ENCODE data around the gene PZP.

PZP gene

DNA sequence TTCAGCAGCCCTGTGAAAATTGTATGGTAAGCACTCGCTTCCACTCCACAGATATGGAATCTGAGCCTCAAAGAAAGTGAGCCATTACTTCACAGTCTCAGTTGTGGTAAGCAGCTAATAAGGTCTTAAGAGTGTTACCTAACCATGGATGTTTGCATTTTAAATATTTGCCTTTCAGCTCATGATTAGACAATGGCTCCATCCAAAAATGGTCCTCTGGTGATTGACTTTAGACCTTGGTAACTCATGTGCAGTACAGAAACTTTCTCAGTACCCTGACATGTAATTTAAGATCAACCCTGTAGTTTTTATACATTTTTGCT is 94.2 kb downstream of the PZP start:
- no peaks in the 10 kb centered on the region for H3K79me2 ChIP-seq (ENCODE audit: insufficient read depth, low read length)
- no peak overlapping the region for H3K27ac ChIP-seq (ENCODE audit: low read depth, low read length)
- H3K9me2 ChIP-seq (replicated peaks; ENCODE audit: insufficient read depth, low read length), result no peaks in the 10 kb centered on the region
- no peaks in the 10 kb centered on the region for H3K27me3 ChIP-seq (ENCODE audit: low read length)
- no peak overlapping the region for H3K4me3 ChIP-seq (ENCODE audit: insufficient read depth, low read length, poor library complexity, severe bottlenecking)
- no peaks in the 10 kb centered on the region for H3K9me3 ChIP-seq (ENCODE audit: insufficient read depth, low read length)
- no peaks in the 10 kb centered on the region for H3K36me3 ChIP-seq (ENCODE audit: low read length)
- no peak overlapping the region for H3K9ac ChIP-seq (ENCODE audit: low read length)
- no peak overlapping the region for H3K4me2 ChIP-seq (ENCODE audit: low read depth, low read length, poor library complexity, severe bottlenecking)
- TF ChIP-seq, protein P1, sequence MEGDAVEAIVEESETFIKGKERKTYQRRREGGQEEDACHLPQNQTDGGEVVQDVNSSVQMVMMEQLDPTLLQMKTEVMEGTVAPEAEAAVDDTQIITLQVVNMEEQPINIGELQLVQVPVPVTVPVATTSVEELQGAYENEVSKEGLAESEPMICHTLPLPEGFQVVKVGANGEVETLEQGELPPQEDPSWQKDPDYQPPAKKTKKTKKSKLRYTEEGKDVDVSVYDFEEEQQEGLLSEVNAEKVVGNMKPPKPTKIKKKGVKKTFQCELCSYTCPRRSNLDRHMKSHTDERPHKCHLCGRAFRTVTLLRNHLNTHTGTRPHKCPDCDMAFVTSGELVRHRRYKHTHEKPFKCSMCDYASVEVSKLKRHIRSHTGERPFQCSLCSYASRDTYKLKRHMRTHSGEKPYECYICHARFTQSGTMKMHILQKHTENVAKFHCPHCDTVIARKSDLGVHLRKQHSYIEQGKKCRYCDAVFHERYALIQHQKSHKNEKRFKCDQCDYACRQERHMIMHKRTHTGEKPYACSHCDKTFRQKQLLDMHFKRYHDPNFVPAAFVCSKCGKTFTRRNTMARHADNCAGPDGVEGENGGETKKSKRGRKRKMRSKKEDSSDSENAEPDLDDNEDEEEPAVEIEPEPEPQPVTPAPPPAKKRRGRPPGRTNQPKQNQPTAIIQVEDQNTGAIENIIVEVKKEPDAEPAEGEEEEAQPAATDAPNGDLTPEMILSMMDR (IDR thresholded peaks at IDR 0.05; ENCODE audit: insufficient read depth, low read length, poor library complexity, severe bottlenecking), result no peak
- no peaks in the 10 kb centered on the region for H4K20me1 ChIP-seq (ENCODE audit: low read depth, low read length)
- H2AFZ ChIP-seq (ENCODE audit: low read depth, low read length, severe bottlenecking), result no peak overlapping the region
- H3F3A ChIP-seq (ENCODE audit: insufficient read depth), result no peaks in the 10 kb centered on the region

DNA sequence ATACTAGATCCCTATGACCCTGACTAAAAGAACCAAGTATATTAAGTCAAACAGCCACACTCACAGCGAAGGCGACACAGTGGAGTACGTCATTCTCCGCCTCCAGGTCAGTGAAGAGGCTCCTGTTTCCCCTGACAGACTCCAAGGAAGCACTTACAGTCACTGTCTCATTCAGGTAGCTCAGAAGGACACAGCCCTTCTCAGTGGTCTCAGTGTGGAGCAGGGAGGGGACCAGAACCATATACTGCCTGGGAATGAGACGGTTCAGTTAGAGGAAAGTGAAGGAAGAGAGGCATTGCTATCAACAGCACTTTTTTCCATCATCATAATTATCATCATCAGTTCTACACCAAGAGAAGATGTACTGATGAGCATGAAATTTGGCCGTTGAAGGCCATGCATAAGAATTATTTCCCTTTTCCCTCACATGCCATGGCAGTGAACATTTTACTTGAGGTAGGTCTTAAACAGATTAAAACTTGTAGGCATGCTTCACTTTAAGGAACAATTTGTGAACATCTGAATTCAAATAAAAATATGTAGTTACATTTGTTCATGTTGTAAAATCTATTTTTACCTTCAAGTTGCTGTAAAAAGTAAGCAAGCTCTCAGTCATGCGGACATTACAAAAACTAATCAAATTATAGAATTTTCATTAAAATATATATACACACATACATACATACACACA is 94.8 kb downstream of the PZP start:
- no peak overlapping the region for H3K4me3 ChIP-seq (ENCODE audit: insufficient read depth, low read length, poor library complexity, severe bottlenecking)
- H3K27me3 ChIP-seq (ENCODE audit: low read length), result no peaks in the 10 kb centered on the region
- no peak overlapping the region for H3K4me2 ChIP-seq (ENCODE audit: low read depth, low read length, poor library complexity, severe bottlenecking)
- H3K27ac ChIP-seq (ENCODE audit: low read depth, low read length), result no peak overlapping the region
- no peaks in the 10 kb centered on the region for H3K79me2 ChIP-seq (ENCODE audit: insufficient read depth, low read length)
- TF ChIP-seq, protein P1 (IDR thresholded peaks at IDR 0.05; ENCODE audit: insufficient read depth, low read length, poor library complexity, severe bottlenecking), result no peak
- no peak for TF ChIP-seq EZH2phosphoT487 (conservative IDR thresholded peaks at IDR 0.05; ENCODE audit: low read length)
- no peaks in the 10 kb centered on the region for H3K9me2 ChIP-seq (replicated peaks; ENCODE audit: insufficient read depth, low read length)
- H3F3A ChIP-seq (ENCODE audit: insufficient read depth), result no peaks in the 10 kb centered on the region
- H3K9me3 ChIP-seq (ENCODE audit: insufficient read depth, low read length), result no peaks in the 10 kb centered on the region
- no peaks in the 10 kb centered on the region for H4K20me1 ChIP-seq (ENCODE audit: low read depth, low read length)
- H3K9ac ChIP-seq (ENCODE audit: low read length), result no peak overlapping the region
- H2AFZ ChIP-seq (ENCODE audit: low read depth, low read length, severe bottlenecking), result no peak overlapping the region
- no peaks in the 10 kb centered on the region for H3K36me3 ChIP-seq (ENCODE audit: low read length)

DNA sequence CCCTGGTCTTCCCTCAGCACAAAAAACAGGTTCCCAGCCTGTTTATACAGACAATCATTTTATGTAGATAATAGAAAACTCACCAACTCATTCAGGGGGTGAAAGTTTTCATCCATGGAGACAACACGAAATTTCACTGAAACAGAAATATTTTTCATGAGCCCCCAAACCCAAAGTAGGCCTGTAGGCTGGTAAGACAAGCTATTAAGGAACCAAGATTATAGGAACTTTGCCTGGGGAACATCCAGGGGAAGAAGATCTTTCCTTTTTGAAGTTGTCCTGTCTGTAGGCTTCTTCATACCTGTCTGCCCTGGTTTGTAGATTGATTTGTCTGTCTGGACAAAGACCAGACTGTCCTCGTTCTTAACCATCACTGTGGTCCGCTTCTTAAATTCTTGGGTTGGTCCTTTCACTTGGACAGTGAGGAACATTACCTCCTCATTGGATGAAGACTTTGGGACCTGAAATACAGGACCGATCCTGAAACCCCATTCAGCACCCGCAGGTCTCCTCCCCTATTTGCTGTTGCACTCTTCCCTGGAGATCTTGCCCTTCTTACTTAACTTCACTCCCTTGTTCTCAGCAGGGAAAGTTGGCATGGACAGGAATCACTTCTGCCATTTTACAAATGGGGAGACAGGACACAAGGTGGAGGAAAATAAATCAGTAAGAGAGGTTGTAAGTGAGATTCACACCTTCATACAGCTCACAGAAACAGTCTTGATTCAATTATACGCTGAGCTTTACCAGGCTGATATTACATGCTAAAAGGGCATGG is 95.9 kb downstream of the PZP start:
- H3K4me2 ChIP-seq (ENCODE audit: low read depth, low read length, poor library complexity, severe bottlenecking), result no peak overlapping the region
- no peaks in the 10 kb centered on the region for H3K9me2 ChIP-seq (replicated peaks; ENCODE audit: insufficient read depth, low read length)
- TF ChIP-seq, protein P1 (IDR thresholded peaks at IDR 0.05; ENCODE audit: insufficient read depth, low read length, poor library complexity, severe bottlenecking), result no peak
- no peak for TF ChIP-seq EZH2phosphoT487 (conservative IDR thresholded peaks at IDR 0.05; ENCODE audit: low read length)
- H2AFZ ChIP-seq (ENCODE audit: low read depth, low read length, severe bottlenecking), result no peak overlapping the region
- H3K4me3 ChIP-seq (ENCODE audit: insufficient read depth, low read length, poor library complexity, severe bottlenecking), result no peak overlapping the region
- H3K9me3 ChIP-seq (ENCODE audit: insufficient read depth, low read length), result no peaks in the 10 kb centered on the region
- H3K27me3 ChIP-seq (ENCODE audit: low read length), result no peaks in the 10 kb centered on the region
- no peak overlapping the region for H3K27ac ChIP-seq (ENCODE audit: low read depth, low read length)
- no peaks in the 10 kb centered on the region for H4K20me1 ChIP-seq (ENCODE audit: low read depth, low read length)
- no peak overlapping the region for H3K9ac ChIP-seq (ENCODE audit: low read length)
- H3K79me2 ChIP-seq (ENCODE audit: insufficient read depth, low read length), result no peaks in the 10 kb centered on the region
- no peaks in the 10 kb centered on the region for H3F3A ChIP-seq (ENCODE audit: insufficient read depth)
- no peaks in the 10 kb centered on the region for H3K36me3 ChIP-seq (ENCODE audit: low read length)
